ENCODE measurements around the gene SHH.

The SHH gene

GRCh38 chr7:155792315-155792960 is 19.8 kb downstream of the SHH start:
- no peak for DNase-seq (ENCODE audit: low read depth)

DNA sequence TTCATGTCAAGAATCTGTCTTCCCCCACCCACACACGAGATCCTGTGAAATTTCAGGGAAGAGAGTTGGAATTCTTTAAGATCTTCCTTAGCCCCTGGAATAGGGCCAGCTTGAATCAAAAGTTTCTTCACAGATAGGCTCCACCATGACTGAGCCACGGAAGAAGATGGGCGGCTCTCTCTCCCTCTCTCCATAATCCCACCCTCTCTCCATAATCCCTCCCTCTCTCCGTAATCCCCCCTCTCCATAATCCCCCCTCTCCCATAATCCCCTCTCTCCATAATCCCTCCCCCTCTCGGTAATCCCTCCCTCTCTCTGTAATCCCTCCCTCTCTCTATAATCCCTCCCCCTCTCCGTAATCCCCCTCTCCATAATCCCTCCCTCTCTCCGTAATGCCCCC is 20.4 kb downstream of the SHH start:
- DNase-seq (ENCODE audit: low read depth): no peak

- DNase-seq (ENCODE audit: low read depth): no peak
Observed at GRCh38 chr7:155791214-155791737, 21.0 kb downstream of the SHH start.

- DNase-seq (ENCODE audit: low read depth): no peak
Observed at GRCh38 chr7:155790666-155791065, 21.6 kb downstream of the SHH start.

- no peak for DNase-seq (ENCODE audit: low read depth)
Observed at GRCh38 chr7:155789001-155789725, 23.1 kb downstream of the SHH start.

DNA sequence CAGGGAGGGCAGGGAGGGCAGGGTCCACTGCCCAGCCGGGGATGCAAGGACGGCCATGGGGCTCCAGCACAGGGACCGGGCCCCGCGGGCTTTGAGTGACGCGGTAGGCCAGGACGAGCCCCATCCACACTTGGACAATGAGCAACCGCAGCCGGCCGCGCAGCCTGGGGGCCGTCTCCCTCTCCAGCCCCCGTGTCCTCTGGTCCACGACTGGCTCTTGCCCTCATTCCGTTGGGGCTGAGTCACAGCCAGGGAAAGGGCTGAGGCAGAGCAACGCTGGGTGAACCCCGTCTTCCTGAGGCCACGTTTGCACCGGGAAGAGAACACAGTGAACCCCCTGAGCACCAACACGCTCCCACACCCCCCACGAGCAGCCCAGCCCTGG is 23.7 kb downstream of the SHH start:
- no peak for DNase-seq (ENCODE audit: low read depth)

DNA sequence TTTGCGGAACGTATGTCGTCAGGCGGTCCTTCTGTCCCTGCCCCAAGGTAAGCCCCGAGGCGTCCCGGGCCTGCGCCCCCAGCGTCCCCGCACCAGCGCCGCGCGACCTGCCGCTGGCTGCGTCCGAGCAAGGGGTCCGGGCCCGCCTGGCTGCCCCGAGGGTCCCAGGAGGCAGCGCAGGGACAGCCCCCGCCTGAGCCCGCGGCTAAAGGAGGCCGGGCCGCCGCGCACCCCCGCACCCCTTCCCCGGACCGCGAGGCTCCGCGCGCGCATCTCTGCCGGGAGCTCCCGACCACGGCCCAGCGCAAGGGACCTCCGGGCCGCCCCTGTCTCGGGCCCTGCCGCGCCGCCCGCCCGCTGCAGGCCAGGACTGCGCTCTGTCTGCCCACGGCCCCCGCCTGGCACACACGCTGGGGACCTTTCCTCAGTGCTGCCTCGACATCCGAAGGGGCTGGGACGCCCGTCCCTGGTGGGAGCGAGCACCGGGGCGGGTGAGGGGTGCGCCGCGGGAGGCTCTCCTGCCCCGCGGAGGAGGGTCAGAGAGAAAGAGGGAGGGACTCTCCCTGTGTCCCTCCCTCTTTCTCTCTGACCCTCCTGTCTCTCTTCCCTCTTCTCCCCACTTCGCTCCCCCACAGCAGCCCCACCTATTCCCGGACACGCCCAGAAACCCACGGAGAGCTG is 25.0 kb downstream of the SHH start:
- no peak for DNase-seq (ENCODE audit: low read depth)

GRCh38 chr7:155786491-155786890 is 25.8 kb downstream of the SHH start:
- no peak for DNase-seq (ENCODE audit: low read depth)

DNA sequence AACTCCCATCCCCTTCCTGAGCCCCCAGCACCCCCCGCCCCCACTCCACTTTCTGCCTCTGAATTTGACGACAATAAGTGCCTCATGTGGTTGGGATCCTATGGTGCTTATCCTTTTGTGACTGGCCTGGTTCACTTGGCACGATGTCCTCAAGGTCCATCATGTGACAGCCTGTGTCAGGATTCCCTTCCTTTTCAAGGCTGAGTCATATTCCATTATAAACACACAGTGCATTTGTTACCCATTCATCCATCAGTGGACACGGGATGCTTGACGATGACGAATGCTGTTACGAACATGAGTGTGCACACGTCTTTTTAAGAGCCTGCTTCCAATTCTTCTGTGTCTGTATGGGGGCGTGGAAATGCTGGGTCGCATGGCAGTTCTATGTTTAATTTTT is 26.7 kb downstream of the SHH start:
- no peak for DNase-seq (ENCODE audit: low read depth)

DNA sequence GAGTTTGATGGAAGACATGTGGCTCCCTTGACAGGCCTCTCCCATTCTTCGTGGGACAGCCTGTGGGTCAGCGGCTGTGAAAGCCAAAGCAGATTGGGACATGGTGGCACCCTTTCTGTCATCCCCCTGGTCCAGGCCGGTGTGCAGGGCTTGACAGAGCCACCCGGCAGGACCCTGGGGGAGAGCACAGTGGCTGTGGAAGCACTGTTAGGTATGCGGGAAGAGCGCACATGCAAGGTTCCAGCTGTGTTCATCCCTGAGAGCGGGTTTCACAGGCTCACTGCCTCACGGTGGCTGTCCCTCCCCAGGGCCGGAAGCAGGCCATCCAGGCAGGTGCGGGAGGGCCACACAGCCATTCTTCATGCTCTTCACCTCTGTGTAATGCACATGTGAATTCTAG is 29.8 kb downstream of the SHH start:
- no peak for DNase-seq (ENCODE audit: low read depth)

DNA sequence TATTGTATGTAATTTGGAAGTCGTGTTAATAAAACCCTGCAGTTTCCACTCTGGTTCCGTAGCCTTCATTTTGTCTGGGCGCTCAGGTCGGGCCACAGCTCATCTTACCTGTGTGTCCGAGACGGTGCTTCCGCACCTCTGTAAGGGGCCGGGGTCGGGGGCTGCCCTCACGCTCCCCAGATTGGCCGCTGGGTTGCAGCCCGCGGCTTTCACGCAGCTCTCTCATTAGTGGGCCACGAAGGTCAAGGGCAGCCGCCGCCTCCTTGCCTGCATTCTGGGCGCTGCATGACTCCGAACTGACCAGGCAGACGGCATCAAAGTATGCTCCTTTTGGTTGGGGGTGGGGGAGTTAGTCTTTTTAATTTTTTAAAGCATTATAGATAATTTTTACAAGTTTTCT is 30.8 kb downstream of the SHH start:
- no peak for DNase-seq (ENCODE audit: low read depth)

DNA sequence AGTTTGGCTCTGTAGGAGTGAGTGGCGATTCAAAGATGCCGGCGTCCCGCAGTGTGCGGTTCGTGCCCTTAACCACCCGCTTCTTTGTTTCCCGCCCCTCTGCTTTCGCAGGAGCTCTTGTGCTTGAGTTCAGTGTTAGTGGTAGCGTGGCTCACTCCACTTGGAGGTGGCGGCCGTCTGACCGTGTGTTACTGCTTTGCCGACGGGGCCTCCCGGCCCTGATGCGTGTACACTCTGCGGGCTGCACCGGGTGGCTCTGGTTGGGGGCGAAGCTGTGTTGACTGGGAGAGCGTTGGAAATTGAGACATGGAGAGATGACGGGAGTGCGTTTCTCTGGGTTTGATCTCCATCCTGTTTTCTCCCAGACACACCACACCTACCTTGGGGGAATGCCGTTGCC is 31.4 kb downstream of the SHH start:
- no peak for DNase-seq (ENCODE audit: low read depth)

- no peak for DNase-seq (ENCODE audit: low read depth)
Observed at GRCh38 chr7:155778349-155778748, 33.9 kb downstream of the SHH start.

DNA sequence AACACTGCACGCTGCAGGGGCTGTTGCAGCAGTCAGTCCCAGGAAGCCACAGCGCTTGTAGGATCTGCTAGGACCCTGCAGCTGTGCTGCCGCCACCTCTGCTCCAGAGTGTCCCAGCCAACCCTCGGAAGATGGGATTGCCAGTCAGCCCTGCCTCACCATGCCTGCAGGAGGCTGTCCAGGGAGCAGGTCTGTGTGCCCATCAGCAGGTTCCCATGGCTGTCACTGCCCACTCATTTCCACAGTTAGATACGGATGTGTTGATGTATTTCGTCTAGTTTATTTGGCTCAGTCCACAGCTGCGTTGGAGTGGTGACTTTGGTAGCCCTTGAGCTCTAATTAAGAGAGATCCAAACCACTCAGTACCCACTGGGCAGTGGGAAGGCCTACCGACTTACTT is 35.7 kb downstream of the SHH start:
- no peak for DNase-seq (ENCODE audit: low read depth)

DNA sequence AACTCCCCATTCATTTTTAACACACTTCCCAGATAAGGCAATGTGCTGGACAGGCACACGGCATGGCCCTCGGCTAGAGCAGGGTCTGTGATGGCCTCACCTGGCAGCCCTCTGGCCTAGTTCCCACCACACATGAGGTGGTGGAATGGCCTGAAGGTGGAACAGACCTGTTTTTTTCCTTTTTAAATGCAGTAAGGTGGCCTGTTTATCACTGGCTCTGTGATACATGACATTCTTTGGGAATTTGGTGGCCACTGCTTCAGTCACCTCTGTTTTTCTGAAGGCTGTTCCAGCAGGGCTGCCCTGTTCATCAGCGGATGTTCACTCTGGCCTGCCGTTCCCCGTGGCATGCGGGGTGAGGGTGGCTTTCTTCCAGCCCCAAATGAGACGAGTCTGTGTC is 36.6 kb downstream of the SHH start:
- DNase-seq (ENCODE audit: low read depth): no peak

DNA sequence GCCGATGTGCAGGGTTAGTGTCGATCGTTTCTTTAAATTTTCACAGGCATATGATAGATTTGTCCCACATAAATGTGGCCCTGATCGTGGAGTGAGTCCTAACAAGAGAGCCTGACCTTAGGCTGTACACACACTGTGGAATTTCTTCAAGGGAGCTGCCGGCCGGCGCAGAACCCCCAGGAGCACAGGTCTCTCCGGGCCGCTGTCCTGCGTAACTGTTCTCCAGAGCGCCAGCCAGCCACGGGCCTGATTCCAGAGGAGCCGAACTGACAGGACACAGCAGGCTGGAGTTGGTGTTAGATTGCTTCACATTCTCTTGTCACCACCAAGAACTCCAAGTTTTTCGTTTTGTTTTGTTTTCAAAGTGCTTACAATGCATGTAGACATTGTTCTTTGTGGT is 37.3 kb downstream of the SHH start:
- DNase-seq (ENCODE audit: low read depth): no peak

DNA sequence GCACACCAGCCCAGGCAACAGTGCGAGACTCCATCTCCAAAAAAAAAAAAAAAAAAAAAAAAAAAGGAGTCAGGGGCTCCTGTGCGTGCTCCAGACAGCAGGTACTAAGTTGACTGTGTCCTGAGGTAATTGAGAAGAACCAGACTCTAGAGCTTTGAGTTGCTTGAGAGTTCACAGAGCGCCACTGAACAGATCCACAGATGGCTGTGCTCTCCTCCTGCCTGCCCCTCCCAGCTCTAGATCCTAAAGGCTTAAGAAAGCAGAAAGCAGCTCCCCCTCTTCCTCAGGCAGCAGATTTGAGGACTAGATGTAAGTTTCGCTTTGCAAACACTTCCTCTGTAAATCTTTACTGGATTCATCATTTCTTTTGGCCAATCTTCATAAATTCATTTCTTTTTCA is 38.7 kb downstream of the SHH start:
- DNase-seq (ENCODE audit: low read depth): no peak

DNA sequence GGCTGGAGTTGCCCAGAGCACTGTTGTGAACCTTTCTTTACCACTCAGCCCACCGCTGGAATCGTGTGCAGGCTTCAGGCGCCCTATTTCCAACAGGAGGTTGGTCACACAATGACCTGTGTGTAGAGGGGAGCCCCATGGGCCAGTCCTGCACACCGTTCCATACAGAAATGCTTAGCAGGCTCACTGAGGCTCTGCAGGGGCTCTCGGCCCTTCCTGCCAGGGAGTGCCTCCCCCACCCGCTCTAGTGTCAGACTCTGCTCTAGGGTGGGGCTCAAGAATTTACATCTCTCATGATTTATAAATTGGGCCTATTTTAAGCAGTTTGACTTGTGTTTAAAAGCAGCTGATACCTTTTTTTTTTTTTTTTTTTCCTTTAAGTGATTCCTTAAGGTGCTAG is 42.0 kb downstream of the SHH start:
- no peak for DNase-seq (ENCODE audit: low read depth)

- no peak for DNase-seq (ENCODE audit: low read depth)
Observed at GRCh38 chr7:155769701-155770100, 42.6 kb downstream of the SHH start.

DNA sequence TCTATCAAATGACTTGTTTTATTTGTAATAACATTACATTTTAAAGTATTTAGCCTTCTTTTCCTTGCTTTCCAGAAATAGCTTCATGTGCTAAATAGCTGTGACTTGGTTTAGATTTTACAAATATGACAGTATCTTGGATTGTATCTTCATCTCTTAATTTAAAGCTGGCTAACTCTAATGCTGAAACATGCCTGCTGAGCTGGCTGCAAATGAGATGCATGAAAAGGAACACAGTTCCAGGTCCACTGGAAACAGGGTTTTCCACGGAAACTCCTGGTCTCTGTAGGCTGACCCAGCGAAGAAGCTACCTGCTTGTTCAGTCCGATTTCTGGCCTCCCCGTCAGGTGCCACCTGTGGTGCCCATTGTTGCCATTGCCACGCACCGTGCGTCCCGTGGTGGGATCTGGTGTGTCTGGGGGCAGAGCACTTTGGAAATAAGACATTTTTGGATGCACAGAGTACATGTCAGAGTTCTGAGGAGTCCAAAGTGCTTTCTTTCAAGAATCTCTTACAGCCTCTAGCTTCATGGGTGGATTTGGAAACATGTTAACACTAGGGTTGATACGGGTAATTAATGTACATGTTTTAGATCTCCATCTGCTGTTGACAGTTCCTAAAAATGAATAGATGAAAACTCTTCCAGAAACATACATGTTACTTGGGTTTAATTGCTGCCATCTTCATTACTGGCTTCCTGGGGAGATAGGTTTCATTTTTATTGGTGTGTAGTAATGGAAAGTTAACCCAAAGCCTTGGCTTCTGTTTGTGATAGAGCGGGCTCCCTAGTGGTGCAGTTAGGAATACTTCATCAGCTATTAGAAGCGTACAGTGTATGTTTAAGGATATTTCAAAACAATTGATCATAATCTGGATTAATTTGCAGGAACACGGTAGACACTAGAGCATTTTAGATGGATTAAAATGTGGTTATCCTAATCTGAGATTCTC is 45.0 kb downstream of the SHH start:
- no peak for DNase-seq (ENCODE audit: low read depth)

GRCh38 chr7:155766386-155766785 is 45.9 kb downstream of the SHH start:
- DNase-seq (ENCODE audit: low read depth): no peak

- no peak for DNase-seq (ENCODE audit: low read depth)
Observed at GRCh38 chr7:155765458-155765857, 46.8 kb downstream of the SHH start.
